DMS 273 (cell line): ENCODE results near the gene DCAF7.

Experiments
- DNase-seq: peaks from one replicate; lab custom pipeline; 2025; ENCODE audit not compliant: unreplicated experiment; lab: John Stamatoyannopoulos, UW

Gene DCAF7

GRCh38 chr17:63549946-63550816, at the start of gene DCAF7:
DCAF7 (plus strand) TSS chr17:63550477; CDS start chr17:63550678, 201 bp downstream.
- DNase-seq = peak; percentile 100

GRCh38 chr17:63500543-63501390, 49.5 kb upstream of the DCAF7 start:
- no peak for DNase-seq

- no peak for DNase-seq
These were observed 47.0 kb upstream of the DCAF7 start for GRCh38 chr17:63503341-63503705.

GRCh38 chr17:63504261-63504660, 46.0 kb upstream of the DCAF7 start:
- DNase-seq = no peak

GRCh38 chr17:63505341-63505740, 44.9 kb upstream of the DCAF7 start:
- DNase-seq = no peak

- no peak for DNase-seq
These were observed 43.6 kb upstream of the DCAF7 start for GRCh38 chr17:63506627-63507026.

GRCh38 chr17:63511331-63511730, 38.9 kb upstream of the DCAF7 start:
- no peak for DNase-seq

- no peak for DNase-seq
These were observed 37.9 kb upstream of the DCAF7 start for GRCh38 chr17:63512388-63512787.

GRCh38 chr17:63512896-63513644, 37.2 kb upstream of the DCAF7 start:
- no peak for DNase-seq

- DNase-seq = no peak
These were observed 35.8 kb upstream of the DCAF7 start for GRCh38 chr17:63514477-63514876.

- DNase-seq = no peak
These were observed 35.3 kb upstream of the DCAF7 start for GRCh38 chr17:63514974-63515373.

GRCh38 chr17:63515426-63515825, 34.9 kb upstream of the DCAF7 start:
- DNase-seq = no peak

- no peak for DNase-seq
These were observed 33.1 kb upstream of the DCAF7 start for GRCh38 chr17:63516910-63517824.

- DNase-seq = no peak
These were observed 32.3 kb upstream of the DCAF7 start for GRCh38 chr17:63517825-63518534.

- no peak for DNase-seq
These were observed 31.0 kb upstream of the DCAF7 start for GRCh38 chr17:63519116-63519881.

- peak; percentile 18 for DNase-seq
These were observed 30.1 kb upstream of the DCAF7 start for GRCh38 chr17:63519972-63520882.

- DNase-seq = peak; percentile 41
These were observed 26.9 kb upstream of the DCAF7 start, which contains the start of gene KCNH6 for GRCh38 chr17:63523253-63523855. KCNH6 (plus strand) TSS chr17:63523358; CDS start chr17:63523414, 56 bp downstream.
